GM19455 (cell line): Measurements from ENCODE around the gene PRPF18.

Experiments used
- ATAC-seq: cut with Tn5 transposase; IDR thresholded peaks from one replicate; pipeline ENCODE4 v1.9.1; 2021; ENCODE audit not compliant: unreplicated experiment

Gene PRPF18

DNA sequence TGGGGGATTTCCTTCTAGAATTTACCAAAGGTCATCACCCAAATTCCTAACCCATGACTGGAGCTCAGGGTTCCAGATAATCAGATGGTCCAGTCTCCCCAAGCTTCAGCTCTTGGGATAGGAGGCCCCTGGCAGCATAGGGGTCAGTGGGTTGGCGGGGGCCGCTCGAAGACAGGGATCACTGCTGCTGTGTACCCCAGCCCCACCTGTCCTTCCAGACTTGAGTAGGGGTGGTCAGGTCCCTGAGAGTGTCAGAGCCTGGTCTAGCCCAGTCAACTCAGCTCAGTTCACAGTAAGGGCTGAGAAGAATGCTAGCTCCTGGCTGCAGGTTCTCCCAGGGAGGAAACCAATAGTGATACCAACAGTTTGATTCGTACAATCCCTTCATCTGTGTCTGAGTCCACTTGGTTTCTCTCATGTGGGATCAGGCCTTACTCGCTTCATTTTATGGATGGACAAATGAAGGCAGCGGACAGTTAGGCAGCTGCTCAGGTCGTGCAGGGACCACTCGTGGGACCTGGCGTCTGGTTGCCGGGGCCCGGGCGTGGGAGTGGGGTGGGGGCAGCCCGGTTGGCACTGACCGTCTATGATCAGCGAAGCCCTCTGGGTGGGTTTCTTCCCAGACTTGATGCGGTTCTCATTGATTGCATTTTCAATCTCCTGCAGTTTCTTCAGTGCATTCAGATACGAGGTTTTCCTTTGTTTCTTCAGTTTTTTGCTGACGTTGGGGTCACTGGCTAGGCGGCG is 78.9 kb downstream of the PRPF18 start:
- ATAC-seq, result no peak

DNA sequence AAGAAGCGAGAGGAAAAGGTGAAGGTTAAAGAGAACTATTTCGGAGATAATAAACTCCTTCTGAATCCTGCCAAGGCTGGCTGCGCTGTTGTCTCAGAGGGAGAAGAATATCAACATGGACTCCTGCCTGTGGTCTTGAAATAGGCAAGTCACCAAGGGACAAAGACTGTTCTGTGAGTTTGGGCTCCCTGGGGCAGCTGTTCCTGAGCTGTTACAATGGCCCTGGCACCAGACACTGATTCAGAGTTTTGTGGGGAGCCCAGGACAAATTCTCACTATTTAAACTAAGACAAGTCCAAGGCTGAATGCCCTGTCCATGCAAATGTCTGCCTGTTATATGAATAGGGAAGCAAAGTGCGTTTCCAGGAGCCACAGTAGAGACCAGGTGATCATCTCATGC is 81.4 kb downstream of the PRPF18 start:
- ATAC-seq, result no peak

DNA sequence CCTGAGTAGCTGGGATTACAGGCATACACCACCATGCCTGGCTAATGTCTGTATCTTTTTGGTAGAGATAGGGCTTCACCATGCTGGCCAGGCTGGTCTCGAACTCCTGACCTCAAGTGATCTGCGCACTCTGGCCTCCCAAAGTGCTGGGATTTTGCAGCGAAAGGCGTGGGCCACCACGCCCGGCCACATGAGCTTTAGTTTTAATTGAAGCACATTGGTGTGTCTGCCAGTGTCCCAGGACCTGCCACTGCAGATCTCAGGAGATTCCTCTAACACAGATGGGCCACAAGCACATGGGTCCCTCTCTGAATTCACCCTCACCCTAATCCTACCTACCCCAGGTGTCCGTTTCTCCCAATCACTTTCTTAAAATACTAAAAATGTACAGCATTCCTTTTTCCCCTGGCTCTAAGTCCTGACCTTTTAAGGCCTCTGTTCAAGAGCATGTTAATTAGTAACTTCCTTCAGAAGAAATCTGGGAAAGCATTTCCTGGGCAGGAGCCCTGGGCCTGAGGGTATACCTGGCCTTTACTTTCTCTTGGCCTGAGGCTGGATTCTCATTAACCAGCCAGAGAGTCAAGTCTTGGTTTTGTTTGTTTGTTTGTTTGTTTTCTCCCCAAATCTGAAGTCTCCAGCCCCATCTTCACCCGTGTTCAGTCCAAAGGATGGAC is 82.6 kb downstream of the PRPF18 start:
- ATAC-seq, result no peak

DNA sequence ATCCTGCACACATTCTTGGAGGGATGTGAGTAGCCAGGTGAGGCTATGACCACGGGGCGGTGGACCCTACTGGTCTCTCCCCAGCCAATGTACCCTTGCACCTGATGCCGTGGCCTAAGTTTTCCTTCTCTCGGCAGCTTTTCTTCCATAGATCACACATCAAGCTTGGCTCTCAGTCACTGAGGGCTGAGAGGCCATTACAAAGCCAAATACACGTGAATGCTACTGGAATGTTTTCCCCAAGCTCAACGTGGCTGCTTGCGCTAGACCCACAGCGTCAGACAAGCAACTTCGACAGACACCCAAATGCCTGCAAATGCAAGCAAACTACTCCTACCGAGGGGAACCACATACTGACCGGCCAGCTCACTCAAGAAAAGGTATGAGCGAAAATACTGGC is 83.1 kb downstream of the PRPF18 start:
- ATAC-seq, result no peak

DNA sequence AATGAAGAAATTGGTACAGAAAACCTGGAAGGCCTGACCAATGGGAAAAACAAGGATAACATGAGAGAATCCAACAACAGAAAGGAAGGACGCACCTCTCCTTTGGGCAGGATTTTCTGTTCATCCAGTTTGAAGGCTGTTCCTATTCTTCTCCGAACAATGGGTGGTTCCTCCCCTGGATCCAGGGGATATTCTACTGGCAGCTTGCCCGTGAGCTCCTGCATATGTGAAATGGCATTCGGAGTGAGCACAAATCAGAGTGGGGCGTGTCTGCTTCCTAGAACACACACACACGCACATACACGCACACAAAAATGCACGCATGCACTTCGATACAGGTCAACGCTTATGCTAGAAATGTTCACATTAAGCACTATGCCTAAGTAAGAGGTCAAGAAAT is 83.5 kb downstream of the PRPF18 start:
- no peak for ATAC-seq

DNA sequence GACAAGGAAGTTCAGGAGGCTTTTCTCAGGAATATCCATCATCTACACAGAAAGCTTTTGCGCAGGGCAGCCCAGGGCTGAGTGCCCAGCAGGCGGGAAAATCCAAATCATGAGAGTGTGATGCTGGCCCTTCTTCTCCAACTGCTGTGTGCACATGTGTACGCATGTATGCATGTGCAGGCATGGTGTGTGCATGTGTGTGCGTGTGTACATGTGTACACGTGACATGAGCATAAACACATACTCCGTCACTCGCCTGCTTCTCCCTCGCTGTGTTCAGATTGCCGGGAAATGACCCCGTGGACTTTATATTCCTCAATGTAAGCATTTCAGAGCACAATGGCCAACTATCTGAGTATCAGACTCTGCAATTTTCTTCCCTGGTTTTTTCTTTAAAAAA is 85.1 kb downstream of the PRPF18 start:
- no peak for ATAC-seq

DNA sequence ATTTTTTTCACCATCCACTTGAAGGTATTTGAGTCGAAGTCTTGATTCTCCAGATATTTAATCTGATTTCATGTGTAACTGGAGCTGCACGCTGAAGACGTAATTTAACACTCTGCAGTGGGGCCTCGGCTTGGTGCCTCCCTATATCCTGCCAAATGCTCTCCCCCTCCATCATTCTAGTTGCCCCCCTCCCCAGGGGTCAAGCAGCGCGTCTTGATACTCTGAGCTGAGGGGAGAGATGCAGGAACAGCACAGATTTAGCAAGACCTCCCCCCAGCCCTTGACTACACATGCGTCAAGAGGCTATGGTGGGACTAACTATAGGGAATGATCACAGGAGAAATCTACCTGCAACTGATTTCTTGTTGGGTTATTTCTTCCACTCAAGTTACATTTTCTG is 85.8 kb downstream of the PRPF18 start:
- ATAC-seq, result no peak

DNA sequence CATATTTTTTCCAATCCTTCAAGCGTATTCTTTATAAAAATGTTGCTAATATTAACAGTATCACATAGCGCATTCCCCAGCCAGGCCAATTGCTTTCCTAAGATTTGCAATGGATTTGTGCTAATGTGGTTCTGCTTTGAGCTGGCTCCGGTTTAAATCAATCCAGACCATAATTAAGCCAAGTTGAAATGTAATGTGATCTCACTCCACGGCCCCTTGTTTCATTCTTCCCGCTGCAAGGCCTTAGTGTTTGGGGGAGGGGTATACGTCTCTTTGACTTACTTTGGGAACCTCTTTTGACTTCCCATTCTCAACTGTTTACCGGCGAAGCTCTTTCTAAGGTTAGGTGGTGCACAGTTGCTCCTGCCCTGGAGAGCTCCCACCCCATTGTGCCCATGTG is 86.4 kb downstream of the PRPF18 start:
- no peak for ATAC-seq

DNA sequence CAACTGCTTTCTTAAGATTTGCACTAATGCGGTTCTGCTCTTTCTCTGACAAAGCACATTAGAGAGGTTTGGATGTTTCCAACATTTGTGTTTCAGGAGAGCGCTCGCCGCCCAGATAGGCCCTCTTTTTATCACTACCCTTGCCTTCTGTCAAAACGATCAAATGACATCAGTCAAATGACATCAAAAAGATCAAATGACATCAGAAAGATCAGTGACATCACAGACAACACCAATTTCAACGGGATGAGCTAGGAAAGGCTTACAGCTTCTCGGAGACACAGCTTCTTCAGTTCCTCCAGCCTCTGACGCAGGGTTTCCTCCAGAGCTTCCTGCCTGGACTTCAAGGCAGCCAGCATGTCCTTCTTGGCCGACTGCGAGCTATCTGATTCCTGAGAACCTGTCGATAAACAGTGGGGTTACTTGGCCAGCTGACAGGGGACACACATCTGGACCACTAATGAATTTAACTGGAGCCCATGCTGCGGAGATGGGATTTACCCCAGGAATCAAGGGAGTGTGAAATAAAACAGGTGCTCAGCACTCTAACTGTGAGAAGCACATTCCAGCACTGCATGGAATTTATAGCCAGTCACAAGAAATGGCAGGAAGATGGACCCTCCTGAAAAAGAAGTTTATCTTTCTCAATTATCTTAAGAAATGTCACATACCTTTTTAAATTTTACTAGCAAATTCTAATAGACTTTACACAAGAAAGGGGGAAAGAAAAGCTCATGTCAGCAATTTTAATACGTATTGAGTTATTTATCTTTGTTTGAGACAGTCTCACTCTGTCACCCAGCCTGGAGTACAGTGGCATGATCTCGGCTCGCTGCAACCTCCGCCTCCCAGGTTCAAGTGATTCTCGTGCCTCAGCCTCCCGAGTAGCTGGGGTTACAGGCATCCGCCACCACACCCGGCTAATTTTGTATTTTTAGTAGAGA is 88.2 kb downstream of the PRPF18 start:
- ATAC-seq, result no peak

DNA sequence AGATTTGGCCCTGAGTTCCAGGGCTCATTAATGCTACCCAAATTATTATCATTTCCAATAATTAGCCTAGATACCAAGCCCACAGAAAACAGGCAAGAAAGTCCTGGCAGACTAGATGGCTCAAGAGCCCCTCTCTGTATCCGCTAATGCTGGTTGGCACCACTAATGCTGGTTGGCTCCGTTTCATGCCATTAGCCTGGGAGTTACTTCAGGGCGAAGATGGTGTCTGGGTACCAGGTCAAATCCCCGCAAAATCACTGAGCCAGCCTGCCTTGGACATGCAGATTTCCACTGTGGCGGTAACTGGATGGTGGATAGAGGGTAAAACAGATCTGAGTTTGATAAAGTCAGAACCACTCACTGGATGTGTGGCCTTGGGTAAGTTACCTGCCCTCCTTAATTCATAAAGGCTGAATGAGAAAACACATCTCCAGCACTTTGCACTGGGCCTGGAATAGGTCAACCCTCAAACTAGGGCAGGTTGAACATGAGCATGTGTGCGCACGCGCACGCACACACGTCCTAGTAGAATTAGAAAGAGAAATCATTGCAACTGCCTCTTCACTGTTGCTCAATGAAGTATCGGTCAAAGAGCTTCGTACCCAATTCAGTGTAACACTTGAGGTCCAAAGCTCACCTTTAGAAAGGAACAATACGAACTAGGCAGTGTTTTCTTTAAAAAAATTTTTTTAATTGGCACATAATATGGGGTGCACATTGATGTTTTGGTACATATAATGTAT is 91.5 kb downstream of the PRPF18 start:
- ATAC-seq, result no peak
